HepG2 (cell line): ENCODE measurements around the gene UBE2R2. TPM values are rescaled to one million over a fixed set of nuclear protein-coding genes. Genes with fewer than 3 reads are reported as not detected.

Experiments
- CENPT ChIP-seq: sonication (generic); formaldehyde crosslinking; IDR thresholded peaks from 2 replicates; pipeline ENCODE4 v1.8.0; 2022; ENCODE audit warnings: low read depth, mild to moderate bottlenecking, moderate library complexity, missing genetic modification reagents
- CREM ChIP-seq, 2 experiments: sonication (generic) in 1 of 2; formaldehyde crosslinking in 1 of 2; IDR thresholded peaks; 2 replicates each; pipeline versions ENCODE4 v1.4.0 to v1.6.1; 2016 to 2020; ENCODE audit warnings: antibody characterized with exemption in 1 of 2, mild to moderate bottlenecking in 1 of 2, missing genetic modification reagents in 1 of 2
- KAT2B ChIP-seq: fragments of 150-350 bp; IDR thresholded peaks from 2 replicates; pipeline ENCODE4 v1.6.1; 2014; ENCODE audit warnings: low read depth, low read length, borderline replicate concordance
- MLLT10 ChIP-seq: sonication (generic); formaldehyde crosslinking; IDR thresholded peaks from 2 replicates; pipeline ENCODE4 v1.4.0; 2020; ENCODE audit warnings: missing genetic modification reagents
- MXD4 ChIP-seq: IDR thresholded peaks from 2 replicates; pipeline ENCODE4 v1.6.1; 2016; ENCODE audit warnings: mild to moderate bottlenecking, missing biosample characterization, missing genetic modification reagents
- MYPOP ChIP-seq: sonication (generic); formaldehyde crosslinking; IDR thresholded peaks from 2 replicates; pipeline ENCODE4 v1.8.1; 2023; ENCODE audit warnings: mild to moderate bottlenecking, moderate library complexity, missing genetic modification reagents
- PRDM15 ChIP-seq: sonication (generic); formaldehyde crosslinking; IDR thresholded peaks from 2 replicates; pipeline ENCODE4 v1.4.0; 2020; ENCODE audit warnings: missing genetic modification reagents
- SALL2 ChIP-seq: sonication (generic); formaldehyde crosslinking; IDR thresholded peaks from 2 replicates; pipeline ENCODE4 v1.8.1; 2023; ENCODE audit warnings: mild to moderate bottlenecking, missing genetic modification reagents, inconsistent platforms
- SATB2 ChIP-seq: sonication (generic); formaldehyde crosslinking; IDR thresholded peaks from 2 replicates; pipeline ENCODE4 v1.5.0; 2020; ENCODE audit warnings: missing genetic modification reagents
- SMAD3 ChIP-seq: sonication (generic); formaldehyde crosslinking; IDR thresholded peaks from 2 replicates; pipeline ENCODE4 v1.4.0; 2020; ENCODE audit warnings: missing genetic modification reagents
- YEATS2 ChIP-seq: sonication (generic); formaldehyde crosslinking; IDR thresholded peaks from 2 replicates; pipeline ENCODE4 v1.4.0; 2020; ENCODE audit warnings: missing genetic modification reagents, borderline replicate concordance
- ZIK1 ChIP-seq: sonication (generic); formaldehyde crosslinking; IDR thresholded peaks from 2 replicates; pipeline ENCODE4 v1.5.0; 2020; ENCODE audit warnings: mild to moderate bottlenecking, low read depth, missing genetic modification reagents, borderline replicate concordance
- ZMAT3 ChIP-seq: sonication (generic); formaldehyde crosslinking; conservative IDR thresholded peaks from 2 replicates; pipeline ENCODE4 v1.7.0; 2021; ENCODE audit warnings: missing genetic modification reagents
- ZNF17 ChIP-seq: sonication (generic); formaldehyde crosslinking; IDR thresholded peaks from 2 replicates; pipeline ENCODE4 v1.5.0; 2020; ENCODE audit warnings: mild to moderate bottlenecking, missing genetic modification reagents
- ZNF367 ChIP-seq: sonication (generic); formaldehyde crosslinking; IDR thresholded peaks from 2 replicates; pipeline ENCODE4 v1.4.0; 2020; ENCODE audit warnings: missing genetic modification reagents, borderline replicate concordance
- ZNF569 ChIP-seq: sonication (generic); formaldehyde crosslinking; IDR thresholded peaks from 2 replicates; pipeline ENCODE4 v1.5.0; 2020; ENCODE audit warnings: mild to moderate bottlenecking, missing genetic modification reagents, moderate library complexity, borderline replicate concordance
- polyA plus RNA-seq, 8 experiments: library from polyadenylated mRNA; depleted of rRNA in 3 of 8; stranded (reverse) in 7 of 8; unstranded in 1 of 8; fragments of >200 nt; fragmentation: Illumina TruSeq in 4 of 8; extraction: Trizol in 4 of 8; gene quantifications; 2 replicates each; pipeline versions ENCODE4 v1.2.1 to v1.2.3, GENCODE V29; 2011 to 2016; ENCODE audit warnings: low read depth in 4 of 8, missing spikeins in 1 of 8, mixed read lengths in 1 of 8; ENCODE audit not compliant: insufficient read depth in 1 of 8
- total RNA-seq, 5 experiments: library from RNA; depleted of rRNA; stranded (reverse); fragments of >200 nt; fragmentation: Illumina TruSeq; extraction: Trizol; gene quantifications; 2 replicates each; pipeline ENCODE4 v1.2.3, GENCODE V29; 2016; ENCODE audit warnings: low read depth in 1 of 5
- TF ChIP-seq, protein P1 (sequence below): sonication (generic); formaldehyde crosslinking; IDR thresholded peaks from 2 replicates; pipeline ENCODE4 v1.5.1; 2020; ENCODE audit warnings: missing genetic modification reagents, mild to moderate bottlenecking, borderline replicate concordance
- TF ChIP-seq, protein P2 (sequence below): sonication (generic); formaldehyde crosslinking; IDR thresholded peaks from 2 replicates; pipeline ENCODE4 v1.5.0; 2020; ENCODE audit warnings: mild to moderate bottlenecking, missing genetic modification reagents

The UBE2R2 gene
- total and polyA plus RNA-seq, 2 of the 13 experiments (the other 11 are each of a cell fraction or from before 2014, with no cell fraction given): 14.8 to 20.9 TPM

GRCh38 chr9:33816327-33817252 is at the start of gene UBE2R2 (continued):
- peak; percentile 76 for TF ChIP-seq ZMAT3 (CRISPR knock-in tag)
- TF ChIP-seq MLLT10 (CRISPR knock-in tag): no peak
- TF ChIP-seq, protein P1, sequence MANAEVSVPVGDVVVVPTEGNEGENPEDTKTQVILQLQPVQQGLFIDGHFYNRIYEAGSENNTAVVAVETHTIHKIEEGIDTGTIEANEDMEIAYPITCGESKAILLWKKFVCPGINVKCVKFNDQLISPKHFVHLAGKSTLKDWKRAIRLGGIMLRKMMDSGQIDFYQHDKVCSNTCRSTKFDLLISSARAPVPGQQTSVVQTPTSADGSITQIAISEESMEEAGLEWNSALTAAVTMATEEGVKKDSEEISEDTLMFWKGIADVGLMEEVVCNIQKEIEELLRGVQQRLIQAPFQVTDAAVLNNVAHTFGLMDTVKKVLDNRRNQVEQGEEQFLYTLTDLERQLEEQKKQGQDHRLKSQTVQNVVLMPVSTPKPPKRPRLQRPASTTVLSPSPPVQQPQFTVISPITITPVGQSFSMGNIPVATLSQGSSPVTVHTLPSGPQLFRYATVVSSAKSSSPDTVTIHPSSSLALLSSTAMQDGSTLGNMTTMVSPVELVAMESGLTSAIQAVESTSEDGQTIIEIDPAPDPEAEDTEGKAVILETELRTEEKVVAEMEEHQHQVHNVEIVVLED (CRISPR knock-in tag): peak; percentile 42; the same call in 1 of the 2 replicates
- TF ChIP-seq KAT2B: no peak
- no peak for TF ChIP-seq CENPT
- TF ChIP-seq SALL2 (CRISPR knock-in tag): 0 out of 2 replicates have a peak, but pooled peaks have one; percentile 19
- no peak for TF ChIP-seq SMAD3 (CRISPR knock-in tag)
- TF ChIP-seq ZNF569 (CRISPR knock-in tag): no peak
- no peak for TF ChIP-seq PRDM15 (CRISPR knock-in tag)
- TF ChIP-seq ZNF367 (CRISPR knock-in tag): no peak
- peak; percentile 35; the same call in 1 of the 2 replicates for TF ChIP-seq CREM (IDR thresholded peaks at IDR 0.05)
- TF ChIP-seq CREM (CRISPR knock-in tag; IDR thresholded peaks at IDR 0.05): no peak
- TF ChIP-seq, protein P2, sequence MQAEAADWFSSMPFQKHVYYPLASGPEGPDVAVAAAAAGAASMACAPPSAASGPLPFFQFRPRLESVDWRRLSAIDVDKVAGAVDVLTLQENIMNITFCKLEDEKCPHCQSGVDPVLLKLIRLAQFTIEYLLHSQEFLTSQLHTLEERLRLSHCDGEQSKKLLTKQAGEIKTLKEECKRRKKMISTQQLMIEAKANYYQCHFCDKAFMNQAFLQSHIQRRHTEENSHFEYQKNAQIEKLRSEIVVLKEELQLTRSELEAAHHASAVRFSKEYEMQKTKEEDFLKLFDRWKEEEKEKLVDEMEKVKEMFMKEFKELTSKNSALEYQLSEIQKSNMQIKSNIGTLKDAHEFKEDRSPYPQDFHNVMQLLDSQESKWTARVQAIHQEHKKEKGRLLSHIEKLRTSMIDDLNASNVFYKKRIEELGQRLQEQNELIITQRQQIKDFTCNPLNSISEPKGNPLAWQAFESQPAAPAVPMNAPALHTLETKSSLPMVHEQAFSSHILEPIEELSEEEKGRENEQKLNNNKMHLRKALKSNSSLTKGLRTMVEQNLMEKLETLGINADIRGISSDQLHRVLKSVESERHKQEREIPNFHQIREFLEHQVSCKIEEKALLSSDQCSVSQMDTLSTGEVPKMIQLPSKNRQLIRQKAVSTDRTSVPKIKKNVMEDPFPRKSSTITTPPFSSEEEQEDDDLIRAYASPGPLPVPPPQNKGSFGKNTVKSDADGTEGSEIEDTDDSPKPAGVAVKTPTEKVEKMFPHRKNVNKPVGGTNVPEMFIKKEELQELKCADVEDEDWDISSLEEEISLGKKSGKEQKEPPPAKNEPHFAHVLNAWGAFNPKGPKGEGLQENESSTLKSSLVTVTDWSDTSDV (CRISPR knock-in tag): peak; percentile 86
- no peak for TF ChIP-seq ZIK1
- TF ChIP-seq SATB2 (CRISPR knock-in tag): 0 out of 2 replicates have a peak, but pooled peaks have one; percentile 33
- TF ChIP-seq MXD4 (CRISPR knock-in tag): no peak; the same call in 1 of the 2 replicates
- TF ChIP-seq YEATS2 (CRISPR knock-in tag): peak; percentile 25; the same call in 1 of the 2 replicates
- peak; percentile 33; the same call in 1 of the 2 replicates for TF ChIP-seq MYPOP (CRISPR knock-in tag)
- TF ChIP-seq ZNF17 (CRISPR knock-in tag): no peak
